H1 (cell line): ENCODE results near the gene HIVEP2. TPM values are rescaled to one million over a fixed set of nuclear protein-coding genes. Genes with fewer than 3 reads are reported as not detected.

Source experiments
- CTCF ChIA-PET: fragments of 300-600 bp; sonication (Branson Sonifier 250); formaldehyde crosslinking; loops from one replicate; lab custom pipeline; 2021; ENCODE audit not compliant: partially characterized antibody; lab: Charles Lee
- POLR2A ChIA-PET: fragments of 300-600 bp; sonication (Branson Sonifier 250); formaldehyde crosslinking; loops from one replicate; lab custom pipeline; 2021; ENCODE audit warnings: inconsistent platforms; ENCODE audit not compliant: partially characterized antibody; lab: Charles Lee
- DNase-seq, 2 experiments: peaks; one replicate each; pipeline versions ENCODE4 v3.0.0 to v3.0.0-alpha.2; 2010 to 2022; ENCODE audit warnings: low spot score in 2 of 2, low read depth in 1 of 2, mixed read lengths in 1 of 2
- FAIRE-seq: peaks from 2 replicates; lab custom pipeline; 2011; peaks lifted over from hg19 to GRCh38; lab: Jason Lieb, UNC
- H2AFZ ChIP-seq: 2 replicates; pipeline ENCODE4 v1.8.1; 2012; ENCODE audit warnings: low read length, inconsistent platforms
- H2AK5ac ChIP-seq: 2 replicates; pipeline ENCODE4 v1.6.1; 2013; ENCODE audit warnings: low read depth, low read length
- H2BK120ac ChIP-seq: replicated peaks from 2 replicates; pipeline ENCODE3; 2013; ENCODE audit warnings: low read depth, low read length, inconsistent platforms
- H2BK12ac ChIP-seq: 2 replicates; pipeline ENCODE4 v1.6.1; 2013; ENCODE audit warnings: low read depth, low read length
- H2BK15ac ChIP-seq: 2 replicates; pipeline ENCODE4 v1.6.1; 2013; ENCODE audit warnings: low read length
- H2BK20ac ChIP-seq: 2 replicates; pipeline ENCODE4 v1.6.1; 2013; ENCODE audit warnings: low read length
- H2BK5ac ChIP-seq: 2 replicates; pipeline ENCODE4 v1.6.1; 2013; ENCODE audit warnings: low read depth, low read length
- H3K14ac ChIP-seq: 2 replicates; pipeline ENCODE4 v1.6.1; 2013; ENCODE audit warnings: inconsistent platforms; ENCODE audit not compliant: insufficient read length
- H3K18ac ChIP-seq: 2 replicates; pipeline ENCODE4 v1.6.1; 2013; ENCODE audit warnings: low read length; ENCODE audit errors: extremely low read depth
- H3K23ac ChIP-seq: 2 replicates; pipeline ENCODE4 v1.6.1; 2013; ENCODE audit warnings: inconsistent platforms; ENCODE audit not compliant: insufficient read length
- H3K23me2 ChIP-seq: 2 replicates; pipeline ENCODE4 v1.6.1; 2013; ENCODE audit warnings: low read depth, low read length
- H3K27ac ChIP-seq: 2 replicates; pipeline ENCODE4 v1.6.1; 2011; ENCODE audit warnings: low read depth, low read length, inconsistent platforms
- H3K27me3 ChIP-seq, 4 experiments: replicated peaks in 1 of 4; 1 replicate in 1 of 4; 2 replicates in 3 of 4; pipeline versions ENCODE4 v1.6.1 to v1.8.1; 2011 to 2013; ENCODE audit warnings: low read length in 3 of 4, mild to moderate bottlenecking in 3 of 4, inconsistent platforms in 2 of 4, mixed read lengths in 2 of 4, moderate library complexity in 1 of 4; ENCODE audit not compliant: control insufficient read depth in 3 of 4, insufficient read depth in 3 of 4; ENCODE audit errors: extremely low read depth in 1 of 4
- H3K36me3 ChIP-seq, 4 experiments: 2 replicates each; pipeline versions ENCODE4 v1.6.1 to v1.8.1; 2011 to 2013; ENCODE audit warnings: mild to moderate bottlenecking in 4 of 4, low read length in 3 of 4, moderate library complexity in 2 of 4, control low read depth in 1 of 4, inconsistent platforms in 1 of 4; ENCODE audit not compliant: insufficient read depth in 4 of 4, control insufficient read depth in 2 of 4
- H3K4ac ChIP-seq: replicated peaks from 2 replicates; pipeline ENCODE3; 2013; ENCODE audit warnings: low read length, low read depth, mixed read lengths, inconsistent platforms; ENCODE audit not compliant: insufficient read length
- H3K4me1 ChIP-seq, 4 experiments: replicated peaks in 1 of 4; 1 replicate in 1 of 4; 2 replicates in 3 of 4; pipeline versions ENCODE4 v1.6.1 to v1.8.1; 2011 to 2013; ENCODE audit warnings: low read length in 3 of 4, inconsistent platforms in 2 of 4, mixed read lengths in 1 of 4; ENCODE audit not compliant: insufficient read depth in 4 of 4, control insufficient read depth in 3 of 4
- H3K4me2 ChIP-seq, 2 experiments: 2 replicates each; pipeline versions ENCODE4 v1.6.1 to v1.8.1; 2011 to 2013; ENCODE audit warnings: low read depth in 2 of 2, low read length in 2 of 2, control low read depth in 1 of 2, inconsistent platforms in 1 of 2, mild to moderate bottlenecking in 1 of 2; ENCODE audit not compliant: insufficient read depth in 1 of 2
- H3K4me3 ChIP-seq, 4 experiments: fragments of 200-600, 300-600 bp in 1 of 4; sonication (generic), shearing (Covaris generic), sonication (Bioruptor Twin) in 1 of 4; 2 replicates each; pipeline versions ENCODE4 v1.5.1 to v1.8.1; 2011 to 2016; ENCODE audit warnings: low read length in 4 of 4, low read depth in 3 of 4, control low read depth in 2 of 4, inconsistent platforms in 2 of 4, mild to moderate bottlenecking in 2 of 4, mixed read lengths in 1 of 4, moderate library complexity in 1 of 4; ENCODE audit not compliant: insufficient read depth in 2 of 4; ENCODE audit errors: extremely low read depth in 1 of 4
- H3K56ac ChIP-seq: replicated peaks from 2 replicates; pipeline ENCODE3; 2013; ENCODE audit warnings: low read depth, mild to moderate bottlenecking, mixed read lengths, low read length, inconsistent platforms; ENCODE audit not compliant: insufficient read length
- H3K79me1 ChIP-seq: 2 replicates; pipeline ENCODE4 v1.6.1; 2013; ENCODE audit warnings: low read depth, low read length, control low read depth
- H3K79me2 ChIP-seq, 2 experiments: 2 replicates each; pipeline versions ENCODE4 v1.6.1 to v1.8.1; 2012 to 2013; ENCODE audit warnings: low read length in 2 of 2, mild to moderate bottlenecking in 2 of 2, inconsistent platforms in 1 of 2; ENCODE audit not compliant: insufficient read depth in 2 of 2, control insufficient read depth in 1 of 2
- H3K9ac ChIP-seq, 4 experiments: replicated peaks in 1 of 4; 1 replicate in 1 of 4; 2 replicates in 3 of 4; pipeline versions ENCODE4 v1.6.1 to v1.8.1; 2011 to 2013; ENCODE audit warnings: low read depth in 3 of 4, low read length in 3 of 4, control low read depth in 2 of 4, mild to moderate bottlenecking in 2 of 4, moderate library complexity in 2 of 4, inconsistent platforms in 1 of 4; ENCODE audit errors: extremely low read depth in 1 of 4
- H3K9me3 ChIP-seq, 2 experiments: 2 replicates each; pipeline versions ENCODE4 v1.6.1 to v1.8.1; 2012 to 2013; ENCODE audit warnings: mild to moderate bottlenecking in 2 of 2, moderate library complexity in 2 of 2, control low read depth in 1 of 2, inconsistent platforms in 1 of 2, low read depth in 1 of 2, low read length in 1 of 2, mixed read lengths in 1 of 2; ENCODE audit not compliant: insufficient read depth in 2 of 2
- H4K20me1 ChIP-seq, 2 experiments: replicated peaks in 1 of 2; 2 replicates each; pipeline versions ENCODE3 to v1.8.1; 2011 to 2013; ENCODE audit warnings: inconsistent platforms in 2 of 2, low read length in 2 of 2, mild to moderate bottlenecking in 1 of 2; ENCODE audit not compliant: insufficient read depth in 2 of 2, control insufficient read depth in 1 of 2
- H4K5ac ChIP-seq: 2 replicates; pipeline ENCODE4 v1.6.1; 2013; ENCODE audit warnings: low read length, low read depth, mixed read lengths, inconsistent platforms; ENCODE audit not compliant: insufficient read length
- H4K8ac ChIP-seq: 2 replicates; pipeline ENCODE4 v1.8.0; 2013; ENCODE audit warnings: mild to moderate bottlenecking, moderate library complexity, low read length, inconsistent platforms; ENCODE audit not compliant: insufficient read depth; ENCODE audit errors: extremely low read depth
- H4K91ac ChIP-seq: replicated peaks from 2 replicates; pipeline ENCODE3; 2013; ENCODE audit warnings: low read length, mixed read lengths, inconsistent platforms; ENCODE audit not compliant: insufficient read length
- BACH1 ChIP-seq: IDR thresholded peaks from 2 replicates; pipeline ENCODE4 v1.6.1; 2012; ENCODE audit warnings: low read length, improper control_type of control experiment
- CBX5 ChIP-seq: fragments of 300-800, 300-1000 bp; sonication (generic); IDR thresholded peaks from 2 replicates; pipeline ENCODE4 v1.7.1; 2016; ENCODE audit warnings: antibody characterized with exemption, low read length, low read depth
- CREB1 ChIP-seq: IDR thresholded peaks from 2 replicates; pipeline ENCODE4 v1.6.1; 2012; ENCODE audit warnings: inconsistent platforms
- CTCF ChIP-seq, 3 experiments: IDR thresholded peaks; 1 replicate in 2 of 3; 2 replicates in 1 of 3; pipeline versions ENCODE4 v1.5.1 to v1.6.1; 2011; ENCODE audit warnings: low read length in 3 of 3, mild to moderate bottlenecking in 3 of 3, inconsistent platforms in 2 of 3, low read depth in 1 of 3, moderate library complexity in 1 of 3; ENCODE audit not compliant: insufficient read depth in 1 of 3; ENCODE audit errors: control extremely low read depth in 1 of 3
- EGR1 ChIP-seq: IDR thresholded peaks from 2 replicates; pipeline ENCODE4 v1.6.1; 2011; ENCODE audit warnings: low read depth, low read length, borderline replicate concordance
- JUN ChIP-seq: IDR thresholded peaks from 2 replicates; pipeline ENCODE4 v1.6.1; 2011; ENCODE audit warnings: low read depth, mild to moderate bottlenecking, improper control_type of control experiment, low read length
- MAX ChIP-seq: IDR thresholded peaks from 2 replicates; pipeline ENCODE4 v1.6.1; 2012; ENCODE audit warnings: inconsistent platforms
- RBBP5 ChIP-seq: IDR thresholded peaks from 2 replicates; pipeline ENCODE4 v1.7.1; 2012; ENCODE audit warnings: low read depth, mild to moderate bottlenecking, inconsistent platforms, low read length, moderate library complexity, borderline replicate concordance
- SIN3A ChIP-seq, 2 experiments: IDR thresholded peaks in 1 of 2; conservative IDR thresholded peaks in 1 of 2; 2 replicates each; pipeline ENCODE4 v1.6.1; 2011 to 2012; ENCODE audit warnings: low read length in 2 of 2, improper control_type of control experiment in 1 of 2, low read depth in 1 of 2, mild to moderate bottlenecking in 1 of 2
- WGBS, 2 experiments: shearing (Covaris generic) in 1 of 2; methylation state at CpG; one replicate each; pipeline versions ENCODE4 v1.1.6 to v1.1.7; 2013 to 2015; ENCODE audit warnings: low lambda C conversion rate in 2 of 2, mixed read lengths in 2 of 2, inconsistent platforms in 1 of 2, low coverage in 1 of 2, missing lambda C conversion rate in 1 of 2; ENCODE audit not compliant: insufficient replicate concordance in 2 of 2, insufficient coverage in 1 of 2, insufficient read length in 1 of 2; ENCODE audit errors: extremely low coverage in 1 of 2, missing lambda C conversion rate in 1 of 2; 5-methylcytosine and 5-hydroxymethylcytosine counted together
- polyA plus RNA-seq, 7 experiments: library from polyadenylated mRNA; depleted of rRNA in 3 of 7; stranded (reverse) in 5 of 7; unstranded in 2 of 7; fragments of >200 nt in 5 of 7; fragments of 200-250 nt in 2 of 7; gene quantifications; 1 replicate in 5 of 7; 2 replicates in 1 of 7; 4 replicates in 1 of 7; pipeline versions ENCODE4 v1.2.1 to v1.2.3, GENCODE V29; 2011 to 2013; ENCODE audit warnings: missing spikeins in 2 of 7, mixed read lengths in 2 of 7
- total RNA-seq: library from RNA; stranded (reverse); fragmentation: NEBNext Ultra II Directional; extraction: Animal tissue kit (Norgen Biotek cat#: 25700); gene quantifications from 2 replicates; pipeline ENCODE4 v1.2.1, GENCODE V29; 2021
- TF ChIP-seq, protein P1 (sequence below): IDR thresholded peaks from 2 replicates; pipeline ENCODE4 v1.6.1; 2011; ENCODE audit warnings: low read length, improper control_type of control experiment

The HIVEP2 gene
- total and polyA plus RNA-seq, 2 of the 8 experiments (the other 6 are each of a cell fraction or from before 2014, with no cell fraction given) = 2.2 to 6.1 TPM

GRCh38 chr6:142901611-142902010 lies 43.4 kb downstream of the HIVEP2 start:
- DNase-seq (no peak), FAIRE-seq (no peak)
- ChIA-PET POLR2A (interaction anchor here (1.6 kb wide), 1 partner anchor 11 kb away, joined by 5 read pairs; no protein-coding TSS in a partner anchor), CTCF (interaction anchor here (1.5 kb wide), 1 partner anchor 125 kb away, joined by 3 read pairs; no protein-coding TSS in a partner anchor)
- no peak overlapping the region for H4K8ac ChIP-seq
- WGBS, 2 experiments = 97% methylated on average over 6 of the region's 6 CpGs; no CpG with 5 or more reads in 1 of the 2 experiments
- H3K23ac ChIP-seq = no peak overlapping the region
- no peak overlapping the region for H3K27ac ChIP-seq
- no peak overlapping the region for H4K91ac ChIP-seq
- no peak overlapping the region for H2BK15ac ChIP-seq
- 0 out of 4 replicates have a peak, but pooled peaks cover 0 to 4% of the 10 kb centered on the region in 2 experiments for H3K79me2 ChIP-seq
- no peak overlapping the region for H2BK120ac ChIP-seq
- H2AFZ ChIP-seq = no peak overlapping the region
- H3K4me3 ChIP-seq = no peak overlapping the region
- no peak overlapping the region for H2BK20ac ChIP-seq
- no peaks in the 10 kb centered on the region for H3K9me3 ChIP-seq
- H3K27me3 ChIP-seq = no peaks in the 10 kb centered on the region
- no peaks in the 10 kb centered on the region for H3K4me1 ChIP-seq
- no peak overlapping the region for H2BK12ac ChIP-seq
- H3K36me3 ChIP-seq = no peaks in the 10 kb centered on the region
- H3K18ac ChIP-seq = no peak overlapping the region
- no peaks in the 10 kb centered on the region for H4K20me1 ChIP-seq
- no peak overlapping the region for H3K4me2 ChIP-seq
- no peak overlapping the region for H3K14ac ChIP-seq
- H4K5ac ChIP-seq = no peak overlapping the region
- no peak overlapping the region for H3K4ac ChIP-seq
- no peak overlapping the region for H3K9ac ChIP-seq
- H2AK5ac ChIP-seq = no peak overlapping the region
- H2BK5ac ChIP-seq = no peak overlapping the region
- H3K56ac ChIP-seq = no peak overlapping the region
- peaks cover 4% of the 10 kb centered on the region; the same call in 1 of the 2 replicates for H3K79me1 ChIP-seq
- no peaks in the 10 kb centered on the region for H3K23me2 ChIP-seq
- TF ChIP-seq RBBP5 (no peak), EGR1 (no peak), CBX5 (no peak), BACH1 (no peak), CTCF (IDR thresholded peaks at IDR 0.05; ENCODE audit: control extremely low read depth in 1 of 3, insufficient read depth in 1 of 3, low read depth in 1 of 3, low read length in 3 of 3) (no peak), MAX (no peak), SIN3A (conservative IDR thresholded peaks at IDR 0.05 in 1 of 2, IDR thresholded peaks at IDR 0.05 in 1 of 2; ENCODE audit: low read depth in 1 of 2, low read length in 2 of 2) (no peak), CREB1 (no peak), JUN (no peak)
- TF ChIP-seq, protein P1, sequence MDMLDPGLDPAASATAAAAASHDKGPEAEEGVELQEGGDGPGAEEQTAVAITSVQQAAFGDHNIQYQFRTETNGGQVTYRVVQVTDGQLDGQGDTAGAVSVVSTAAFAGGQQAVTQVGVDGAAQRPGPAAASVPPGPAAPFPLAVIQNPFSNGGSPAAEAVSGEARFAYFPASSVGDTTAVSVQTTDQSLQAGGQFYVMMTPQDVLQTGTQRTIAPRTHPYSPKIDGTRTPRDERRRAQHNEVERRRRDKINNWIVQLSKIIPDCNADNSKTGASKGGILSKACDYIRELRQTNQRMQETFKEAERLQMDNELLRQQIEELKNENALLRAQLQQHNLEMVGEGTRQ = no peak
